Kidney (tissue), 14 donors: ENCODE data around the gene ADM2. TPM values are rescaled to one million over a fixed set of nuclear protein-coding genes. Genes with fewer than 3 reads are reported as not detected.

Source experiments
- DNase-seq, 5 donors: peaks; one replicate each; pipeline ENCODE4 v3.0.0-alpha.2; 2013 to 2020
- FAIRE-seq: peaks from 2 replicates; lab custom pipeline; 2012; peaks lifted over from hg19 to GRCh38; lab: Jason Lieb, UNC
- H3K27ac ChIP-seq, 2 donors: one replicate each; pipeline ENCODE4 v1.7.0; 2013; ENCODE audit warnings: low read depth in 2 of 2, low read length in 2 of 2, inconsistent platforms in 1 of 2
- H3K27me3 ChIP-seq: one replicate; pipeline ENCODE4 v1.7.1; 2013; ENCODE audit warnings: low read length, inconsistent platforms; ENCODE audit not compliant: control insufficient read depth, insufficient read depth
- H3K36me3 ChIP-seq, 3 donors: one replicate each; pipeline versions ENCODE4 v1.7.0 to v1.7.1; 2013; ENCODE audit warnings: low read length in 3 of 3, control low read depth in 1 of 3, inconsistent platforms in 1 of 3; ENCODE audit not compliant: insufficient read depth in 3 of 3, control insufficient read depth in 2 of 3
- H3K4me1 ChIP-seq, 3 donors: one replicate each; pipeline versions ENCODE4 v1.7.0 to v1.7.1; 2013; ENCODE audit warnings: low read length in 3 of 3, inconsistent platforms in 1 of 3, low read depth in 1 of 3; ENCODE audit not compliant: control insufficient read depth in 2 of 3, insufficient read depth in 2 of 3
- H3K4me3 ChIP-seq, 3 donors: one replicate each; pipeline versions ENCODE4 v1.7.0 to v1.8.1; 2013; ENCODE audit warnings: low read length in 3 of 3, control low read depth in 1 of 3, inconsistent platforms in 1 of 3
- H3K9ac ChIP-seq, 3 donors: one replicate each; pipeline versions ENCODE4 v1.7.0 to v1.7.1; 2013; ENCODE audit warnings: low read length in 3 of 3, control low read depth in 1 of 3, inconsistent platforms in 1 of 3
- H3K9me3 ChIP-seq, 3 donors: one replicate each; pipeline versions ENCODE4 v1.7.0 to v1.7.1; 2013; ENCODE audit warnings: low read length in 3 of 3, control low read depth in 1 of 3, inconsistent platforms in 1 of 3; ENCODE audit not compliant: control insufficient read depth in 2 of 3, insufficient read depth in 1 of 3
- CTCF ChIP-seq: IDR thresholded peaks from 3 replicates; pipeline ENCODE4 v1.5.1; 2012; ENCODE audit warnings: mild to moderate bottlenecking, moderate library complexity, borderline replicate concordance; ENCODE audit not compliant: insufficient read depth; ENCODE audit errors: extremely low read depth
- intact Hi-C: fragments of 100-400 bp; cut with DNase I; formaldehyde crosslinking; loops from one replicate; pipeline ENCODE4 v1.11.1; 2022
- polyA plus RNA-seq: library from polyadenylated mRNA; stranded (reverse); fragments of 350-450 nt; fragmentation: Illumina TruSeq; extraction: RNeasy Lipid Tissue Mini Kit (QIAGEN cat#74804); gene quantifications from one replicate; pipeline ENCODE4 v1.2.3, GENCODE V29; 2014; ENCODE audit warnings: low read depth, low replicate concordance; ENCODE audit not compliant: insufficient read depth
- total RNA-seq: library from RNA; stranded (reverse); fragmentation: NEBNext Ultra II Directional; extraction: Animal tissue kit (Norgen Biotek cat#: 25700); gene quantifications from one replicate; pipeline ENCODE4 v1.2.1, GENCODE V29; 2021
- donor health status: control.
- donor health status: control.
- donor health status: control.
- donor health status: control.
- donor health status: control.
- donor health status: DM: yes; HTN: yes; CAD: no.
- donor health status: Normal renal cell carcinoma (clear cell type).

Gene ADM2
- total and polyA plus RNA-seq, 2 donors from 2014 or later = 8.0 to 10.6 TPM

GRCh38 chr22:50505276-50505775 is 24.0 kb downstream of the ADM2 start:
- intact Hi-C loops = no loop called here
- no peak overlapping the region for H3K4me3 ChIP-seq
- H3K27me3 ChIP-seq = no peaks in the 10 kb centered on the region
- DNase-seq (peak in 1 of 5 donors; percentile 76), FAIRE-seq (no peak)
- no peak overlapping the region for H3K27ac ChIP-seq
- peaks cover 0 to 6% (median 0%) of the 10 kb centered on the region in 3 donors for H3K36me3 ChIP-seq
- no peak for TF ChIP-seq CTCF
- peaks cover 2 to 13% (median 13%) of the 10 kb centered on the region in 3 donors for H3K4me1 ChIP-seq
- H3K9ac ChIP-seq = no peak overlapping the region
- H3K9me3 ChIP-seq = no peaks in the 10 kb centered on the region

GRCh38 chr22:50505776-50506610 is 24.6 kb downstream of the ADM2 start:
- intact Hi-C loops = no loop called here
- Histone ChIP-seq H3K9me3 (no peaks in the 10 kb centered on the region), H3K4me3 (peak overlapping the region in 1 of 3 donors; percentile 83), H3K36me3 (peaks cover 0 to 10% (median 0%) of the 10 kb centered on the region in 3 donors), H3K9ac (peak overlapping the region in 1 of 3 donors; percentile 74), H3K4me1 (peaks cover 2 to 13% (median 13%) of the 10 kb centered on the region in 3 donors), H3K27me3 (no peaks in the 10 kb centered on the region), H3K27ac (no peak overlapping the region)
- DNase-seq = peak in 2 of 5 donors; percentile 82 to 85
- no peak for FAIRE-seq
- no peak for TF ChIP-seq CTCF

DNA sequence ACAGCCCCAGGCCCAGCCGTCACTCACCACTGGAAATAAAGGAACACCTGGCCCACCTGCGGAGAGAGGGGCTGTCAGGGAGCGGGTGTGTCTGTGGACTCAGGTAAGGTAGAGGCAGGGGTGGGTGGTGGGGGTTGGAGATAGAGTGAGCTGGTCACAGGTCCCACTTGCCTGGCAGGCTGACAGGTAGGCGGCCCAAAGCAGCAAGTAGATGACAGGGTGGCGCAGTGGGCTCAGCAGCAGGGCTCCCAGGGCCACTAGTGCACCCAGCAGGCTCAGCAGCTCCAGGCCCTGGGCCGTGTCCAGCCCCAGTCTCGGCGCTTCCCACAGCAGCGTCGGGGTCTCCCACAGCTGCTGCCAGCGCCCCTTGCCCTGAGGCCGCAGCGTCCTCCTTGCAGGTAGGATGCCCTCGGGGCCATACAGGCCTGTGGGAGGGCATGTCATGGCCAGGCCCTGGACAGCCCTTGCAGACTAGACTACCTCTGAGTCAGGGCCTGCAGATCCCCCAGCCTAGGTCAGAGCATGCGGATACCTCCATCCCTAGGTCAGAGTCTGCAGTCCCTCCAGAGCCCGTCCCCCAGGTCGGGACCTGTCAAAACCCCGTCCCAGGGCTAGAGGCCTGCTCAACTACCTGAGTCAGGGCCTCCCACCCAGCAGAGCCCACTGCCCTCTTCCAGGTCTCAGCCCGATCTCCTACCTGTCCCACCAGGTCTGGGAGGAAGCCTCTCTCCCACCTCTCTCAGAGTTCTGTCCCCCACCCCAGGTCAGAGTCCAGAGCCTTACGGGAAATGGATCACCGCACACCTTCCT is 25.5 kb downstream of the ADM2 start:
- DNase-seq = no peak
- no peak for FAIRE-seq
- intact Hi-C loops = no loop called here

More for the DNA sequence above, 25.5 kb downstream of the ADM2 start:
- no peak for TF ChIP-seq CTCF
- H3K4me1 ChIP-seq = peaks cover 2 to 13% (median 13%) of the 10 kb centered on the region in 3 donors
- peak overlapping the region; percentile 73 to 83 (median 78) for H3K4me3 ChIP-seq
- H3K9me3 ChIP-seq = no peaks in the 10 kb centered on the region
- no peaks in the 10 kb centered on the region for H3K27me3 ChIP-seq
- peaks cover 0 to 10% (median 0%) of the 10 kb centered on the region in 3 donors for H3K36me3 ChIP-seq
- H3K27ac ChIP-seq = peak overlapping the region; percentile 29 to 85
- H3K9ac ChIP-seq = peak overlapping the region; percentile 62 to 74 (median 66)
